Neural cell (in vitro differentiated cells): ENCODE results near the gene SUGCT. TPM values are rescaled to one million over a fixed set of nuclear protein-coding genes. Genes with fewer than 3 reads are reported as not detected.

ENCODE experiments used
- H2AFZ ChIP-seq: fragments of 200-600, 300-800 bp; sonication (generic), shearing (Covaris generic); 2 replicates; pipeline ENCODE4 v1.6.0; 2014; ENCODE audit warnings: low read depth, mild to moderate bottlenecking, antibody characterized with exemption, low read length, moderate library complexity
- H3F3A ChIP-seq: fragments of 200-600 bp; shearing (Covaris generic); 2 replicates; pipeline ENCODE4 v1.6.1; 2016; ENCODE audit warnings: mild to moderate bottlenecking, moderate library complexity, mixed read lengths, antibody characterized with exemption, low read length; ENCODE audit not compliant: insufficient read depth, poor library complexity, severe bottlenecking
- H3K27ac ChIP-seq: fragments of 200-600, 300-800 bp; sonication (generic), shearing (Covaris generic); 2 replicates; pipeline ENCODE4 v1.5.1; 2014; ENCODE audit warnings: mild to moderate bottlenecking, low read length, moderate library complexity
- H3K27me3 ChIP-seq: fragments of 300-800, 200-600 bp; sonication (generic), shearing (Covaris generic); 2 replicates; pipeline ENCODE4 v1.6.0; 2014; ENCODE audit warnings: mild to moderate bottlenecking, low read depth, low read length, moderate library complexity; ENCODE audit not compliant: insufficient read depth
- H3K36me3 ChIP-seq: fragments of 300-800, 200-600 bp; sonication (generic), shearing (Covaris generic); 2 replicates; pipeline ENCODE4 v1.5.1; 2014; ENCODE audit warnings: mild to moderate bottlenecking, antibody characterized with exemption, low read length, moderate library complexity; ENCODE audit not compliant: insufficient read depth
- H3K4me2 ChIP-seq: fragments of 300-800, 200-600 bp; sonication (generic), shearing (Covaris generic); 2 replicates; pipeline ENCODE4 v1.6.0; 2014; ENCODE audit warnings: mild to moderate bottlenecking, low read length
- H3K4me3 ChIP-seq: fragments of 300-800, 200-600 bp; sonication (generic), shearing (Covaris generic); 2 replicates; pipeline ENCODE4 v1.5.1; 2014; ENCODE audit warnings: mild to moderate bottlenecking, low read length, moderate library complexity
- H3K79me2 ChIP-seq: fragments of 200-600 bp; shearing (Covaris generic); replicated peaks from 2 replicates; pipeline ENCODE4 v1.6.0; 2014; ENCODE audit warnings: mild to moderate bottlenecking, low read length, moderate library complexity; ENCODE audit not compliant: insufficient read depth
- H3K9ac ChIP-seq: fragments of 300-800, 200-600 bp; sonication (generic), shearing (Covaris generic); 2 replicates; pipeline ENCODE4 v1.6.1; 2016; ENCODE audit warnings: mild to moderate bottlenecking, low read length, mixed read lengths
- H3K9me2 ChIP-seq: fragments of 200-600 bp; shearing (Covaris generic); 2 replicates; pipeline ENCODE4 v1.6.1; 2016; ENCODE audit warnings: mild to moderate bottlenecking, low read length, mixed read lengths; ENCODE audit not compliant: insufficient read depth
- H3K9me3 ChIP-seq: fragments of 200-600, 300-800 bp; sonication (generic), shearing (Covaris generic); 2 replicates; pipeline ENCODE4 v1.6.1; 2016; ENCODE audit warnings: mild to moderate bottlenecking, mixed run types, low read length, moderate library complexity, mixed read lengths
- H4K20me1 ChIP-seq: fragments of 200-600 bp; shearing (Covaris generic); 2 replicates; pipeline ENCODE4 v1.6.1; 2016; ENCODE audit warnings: mild to moderate bottlenecking, mixed run types; ENCODE audit not compliant: insufficient read depth
- CTCF ChIP-seq: fragments of 450-650 bp; IDR thresholded peaks from 2 replicates; pipeline ENCODE4 v1.5.1; 2014; ENCODE audit warnings: antibody characterized with exemption, mild to moderate bottlenecking, moderate library complexity; ENCODE audit not compliant: poor library complexity, severe bottlenecking
- EP300 ChIP-seq: fragments of 450-650 bp; conservative IDR thresholded peaks from 2 replicates; pipeline ENCODE4 v1.6.1; 2014; ENCODE audit warnings: antibody characterized with exemption, mild to moderate bottlenecking, moderate library complexity; ENCODE audit not compliant: poor library complexity, severe bottlenecking
- EZH2 ChIP-seq: fragments of 200-600, 300-800 bp; shearing (Covaris generic), sonication (generic); IDR thresholded peaks from 2 replicates; pipeline ENCODE4 v1.6.1; 2014; ENCODE audit warnings: antibody characterized with exemption, low read length, borderline replicate concordance, mild to moderate bottlenecking; ENCODE audit not compliant: insufficient read depth, poor library complexity, severe bottlenecking
- MXI1 ChIP-seq: fragments of 450-650 bp; conservative IDR thresholded peaks from 2 replicates; pipeline ENCODE4 v1.6.1; 2014; ENCODE audit warnings: antibody characterized with exemption, mild to moderate bottlenecking; ENCODE audit not compliant: poor library complexity, severe bottlenecking
- POLR2AphosphoS5 ChIP-seq: IDR thresholded peaks from 2 replicates; pipeline ENCODE4 v1.6.1; 2012
- RAD21 ChIP-seq: fragments of 450-650 bp; conservative IDR thresholded peaks from 2 replicates; pipeline ENCODE4 v1.6.1; 2014; ENCODE audit warnings: antibody characterized with exemption, mild to moderate bottlenecking, moderate library complexity
- REST ChIP-seq: IDR thresholded peaks from 2 replicates; pipeline ENCODE4 v1.6.1; 2012; ENCODE audit warnings: borderline replicate concordance
- SMC3 ChIP-seq: fragments of 450-650 bp; conservative IDR thresholded peaks from 2 replicates; pipeline ENCODE4 v1.6.1; 2014; ENCODE audit warnings: antibody characterized with exemption, mild to moderate bottlenecking, moderate library complexity; ENCODE audit not compliant: poor library complexity
- TAF1 ChIP-seq: IDR thresholded peaks from 2 replicates; pipeline ENCODE4 v1.6.1; 2012; ENCODE audit warnings: low read depth
- polyA plus RNA-seq: library from polyadenylated mRNA; depleted of rRNA; stranded (reverse); fragments of >200 nt; gene quantifications from 2 replicates; pipeline ENCODE4 v1.2.3, GENCODE V29; 2014

The SUGCT gene
- polyA plus RNA-seq, 1 donor from 2014 or later: not detected

GRCh38 chr7:40516376-40516775 is 381.6 kb downstream of the SUGCT start:
- Histone ChIP-seq H3K9ac (no peak overlapping the region), H3F3A (no peaks in the 10 kb centered on the region)

GRCh38 chr7:40519009-40519408 is 384.2 kb downstream of the SUGCT start:
- H3K79me2 ChIP-seq: no peaks in the 10 kb centered on the region
- H4K20me1 ChIP-seq: no peaks in the 10 kb centered on the region
- no peak for TF ChIP-seq CTCF
- TF ChIP-seq REST: no peak
- no peak for TF ChIP-seq SMC3
- TF ChIP-seq EZH2: no peak
- TF ChIP-seq MXI1: no peak
- TF ChIP-seq TAF1: no peak

More at GRCh38 chr7:40516376-40516775, 381.6 kb downstream of the SUGCT start:
- Histone ChIP-seq H3K9me2 (no peaks in the 10 kb centered on the region), H3K4me2 (no peak overlapping the region), H3K4me3 (no peak overlapping the region), H3K9me3 (no peaks in the 10 kb centered on the region), H2AFZ (no peak overlapping the region), H3K79me2 (no peaks in the 10 kb centered on the region), H3K27me3 (no peaks in the 10 kb centered on the region), H4K20me1 (no peaks in the 10 kb centered on the region), H3K36me3 (no peaks in the 10 kb centered on the region), H3K27ac (no peak overlapping the region)
- TF ChIP-seq TAF1 (no peak), EP300 (no peak), EZH2 (no peak), REST (no peak), POLR2AphosphoS5 (no peak), MXI1 (no peak), CTCF (no peak), RAD21 (no peak), SMC3 (no peak)

More at GRCh38 chr7:40519009-40519408, 384.2 kb downstream of the SUGCT start:
- Histone ChIP-seq H2AFZ (no peak overlapping the region), H3F3A (no peaks in the 10 kb centered on the region), H3K36me3 (no peaks in the 10 kb centered on the region), H3K9me3 (no peaks in the 10 kb centered on the region), H3K9ac (no peak overlapping the region), H3K4me2 (no peak overlapping the region), H3K9me2 (no peaks in the 10 kb centered on the region), H3K27me3 (no peaks in the 10 kb centered on the region), H3K27ac (no peak overlapping the region), H3K4me3 (no peak overlapping the region)
